ENCODE measurements around the gene FOXN3. TPM values are rescaled to one million over a fixed set of nuclear protein-coding genes. Genes with fewer than 3 reads are reported as not detected.

The FOXN3 gene
- total RNA-seq, 2 donors from 2014 or later, result 115 to 119 TPM

DNA sequence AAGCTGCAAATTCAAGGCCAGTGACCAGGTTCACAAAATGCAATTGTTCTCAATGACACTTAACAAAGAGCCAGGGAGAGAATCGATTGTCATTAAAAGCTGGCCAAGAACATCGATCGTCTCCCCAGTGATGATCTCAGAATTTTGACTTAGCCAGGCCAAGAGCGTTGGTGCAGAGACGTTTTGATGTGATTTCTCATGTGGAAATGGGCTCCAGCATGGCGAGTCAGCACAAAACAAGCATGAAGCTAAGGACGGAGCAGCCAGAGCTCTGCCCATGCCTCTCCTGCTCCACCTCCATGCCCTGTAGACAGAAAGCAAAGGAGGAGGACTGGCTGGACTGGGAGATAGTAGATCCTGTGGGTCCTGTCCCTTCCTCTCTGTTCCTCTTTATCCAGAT, 270.8 kb downstream of the FOXN3 start:
- no peak for ATAC-seq
- DNase-seq, result no peak
- intact Hi-C loops (cut with DNase I), result no loop called here

DNA sequence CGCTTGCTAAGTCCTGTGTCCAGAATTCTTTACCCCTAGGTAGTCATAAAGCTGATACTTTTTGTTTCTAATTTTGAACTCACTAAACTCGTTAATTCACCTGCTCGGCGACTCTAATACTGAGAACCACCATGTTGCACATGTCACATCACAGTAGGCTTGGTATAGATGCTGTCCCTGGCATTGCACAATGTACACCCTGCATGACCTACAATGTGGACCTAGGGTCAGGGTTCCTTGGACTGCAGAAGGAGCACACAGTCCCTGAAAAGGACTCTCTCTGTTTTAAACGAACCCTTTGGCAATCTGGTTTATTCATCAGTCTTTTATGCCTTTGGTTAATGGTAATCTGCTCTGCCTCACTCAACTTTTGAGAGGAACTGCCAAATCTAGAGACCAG, 272.4 kb downstream of the FOXN3 start:
- DNase-seq, result no peak
- ATAC-seq, result no peak
- intact Hi-C loops (cut with DNase I), result no loop called here

DNA sequence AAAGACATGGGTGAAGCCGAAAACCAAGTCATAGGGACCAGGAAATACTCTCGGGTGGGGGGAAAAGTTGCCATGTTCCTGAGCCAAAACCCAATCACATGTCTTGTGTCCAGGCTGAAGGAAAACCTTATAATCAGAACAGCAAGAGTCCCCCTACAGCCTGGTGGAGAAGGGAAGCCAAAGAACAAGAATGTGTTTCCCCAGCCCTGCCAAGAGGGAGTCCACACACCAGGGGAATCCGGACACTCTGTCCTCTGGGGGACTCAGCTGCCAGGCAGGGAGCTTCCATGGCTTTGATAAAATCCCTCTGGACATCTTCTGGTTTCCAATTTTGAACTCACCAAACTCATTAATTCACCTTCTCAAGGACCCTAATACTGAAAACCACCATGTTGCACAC, 273.0 kb downstream of the FOXN3 start:
- ATAC-seq (peak; percentile 62 to 77), DNase-seq (no peak)
- intact Hi-C loops (cut with DNase I), result no loop called here

DNA sequence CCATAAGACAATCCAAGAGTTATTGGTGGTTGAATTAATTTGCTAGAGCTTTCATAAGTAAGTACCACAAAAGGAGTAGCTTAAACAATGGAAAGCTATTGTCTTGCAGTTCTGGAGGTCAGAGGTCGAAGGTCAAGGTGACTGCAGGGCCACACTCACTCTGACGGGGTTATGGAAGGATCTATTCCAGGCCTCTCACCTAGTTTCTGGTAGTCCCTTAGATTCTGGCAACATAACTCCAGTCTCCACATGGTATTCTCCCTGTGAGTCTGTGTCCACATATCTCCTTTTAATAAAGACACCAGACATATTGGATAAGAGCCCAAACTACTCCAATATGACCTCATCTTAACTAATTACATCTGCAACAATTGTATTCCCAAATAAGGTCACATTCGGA, 273.4 kb downstream of the FOXN3 start:
- DNase-seq (no peak), ATAC-seq (peak in 1 of 2 donors; percentile 30)
- intact Hi-C loops (cut with DNase I), result no loop called here

DNA sequence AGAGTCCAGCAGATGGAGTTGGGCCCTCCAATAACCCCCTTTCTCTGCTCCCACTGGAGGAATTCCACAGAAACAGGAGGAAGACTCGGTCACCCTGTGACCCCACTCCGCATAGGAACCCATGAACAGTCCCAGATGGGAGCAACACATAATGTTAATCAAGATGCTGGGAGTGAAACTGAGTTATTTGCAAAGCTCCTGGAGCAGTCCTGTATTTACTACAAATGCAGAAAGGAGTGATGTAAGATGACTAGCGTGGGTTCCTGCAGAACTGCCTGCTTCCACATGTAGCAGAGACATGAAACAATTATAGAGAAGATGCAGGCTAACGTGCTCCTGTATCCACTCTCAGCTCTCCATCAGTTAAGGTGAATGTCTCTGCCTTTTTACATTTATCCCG, 274.7 kb downstream of the FOXN3 start:
- DNase-seq (no peak), ATAC-seq (no peak)
- intact Hi-C loops (cut with DNase I), result no loop called here

DNA sequence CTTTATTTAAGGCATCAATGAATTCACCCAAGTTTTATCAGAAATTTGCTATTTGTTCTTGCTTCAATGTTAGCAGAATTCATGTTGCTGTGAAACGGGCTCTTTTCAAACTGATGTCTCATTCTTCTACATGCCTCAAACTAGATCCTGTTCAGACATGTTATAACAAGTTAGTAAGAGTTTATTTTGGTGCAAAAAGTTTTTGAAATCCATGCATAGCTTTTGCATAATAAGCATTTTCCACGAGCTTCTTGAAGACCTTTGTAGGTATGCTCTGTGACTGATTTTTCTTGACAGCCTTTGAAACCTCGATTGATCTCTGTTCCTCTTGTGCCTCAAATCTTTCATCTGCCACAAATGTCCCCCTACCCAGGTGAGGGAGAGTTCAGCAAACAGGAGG, 275.2 kb downstream of the FOXN3 start:
- ATAC-seq (no peak), DNase-seq (no peak)
- intact Hi-C loops (cut with DNase I), result no loop called here

DNA sequence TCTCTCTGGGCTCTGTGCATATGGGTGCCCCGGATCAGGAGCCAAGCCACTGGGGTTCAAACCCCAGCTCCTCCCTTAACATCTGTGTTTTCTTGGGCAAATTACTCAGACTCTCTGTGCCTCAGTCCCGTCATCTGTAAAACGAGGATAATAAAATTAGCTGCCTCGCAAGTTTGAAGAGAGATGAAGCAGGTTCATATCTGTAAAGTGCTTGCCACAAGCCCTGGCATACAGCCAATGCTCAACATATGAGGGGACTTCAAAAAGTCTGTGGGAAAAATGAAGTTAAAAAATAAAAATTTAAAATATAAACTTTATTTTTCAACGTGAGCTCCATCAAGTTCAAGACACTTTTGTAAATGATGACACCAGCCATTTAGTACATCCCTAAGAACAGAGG, 276.7 kb downstream of the FOXN3 start:
- intact Hi-C loops (cut with DNase I), result no loop called here
- ATAC-seq, result no peak

DNA sequence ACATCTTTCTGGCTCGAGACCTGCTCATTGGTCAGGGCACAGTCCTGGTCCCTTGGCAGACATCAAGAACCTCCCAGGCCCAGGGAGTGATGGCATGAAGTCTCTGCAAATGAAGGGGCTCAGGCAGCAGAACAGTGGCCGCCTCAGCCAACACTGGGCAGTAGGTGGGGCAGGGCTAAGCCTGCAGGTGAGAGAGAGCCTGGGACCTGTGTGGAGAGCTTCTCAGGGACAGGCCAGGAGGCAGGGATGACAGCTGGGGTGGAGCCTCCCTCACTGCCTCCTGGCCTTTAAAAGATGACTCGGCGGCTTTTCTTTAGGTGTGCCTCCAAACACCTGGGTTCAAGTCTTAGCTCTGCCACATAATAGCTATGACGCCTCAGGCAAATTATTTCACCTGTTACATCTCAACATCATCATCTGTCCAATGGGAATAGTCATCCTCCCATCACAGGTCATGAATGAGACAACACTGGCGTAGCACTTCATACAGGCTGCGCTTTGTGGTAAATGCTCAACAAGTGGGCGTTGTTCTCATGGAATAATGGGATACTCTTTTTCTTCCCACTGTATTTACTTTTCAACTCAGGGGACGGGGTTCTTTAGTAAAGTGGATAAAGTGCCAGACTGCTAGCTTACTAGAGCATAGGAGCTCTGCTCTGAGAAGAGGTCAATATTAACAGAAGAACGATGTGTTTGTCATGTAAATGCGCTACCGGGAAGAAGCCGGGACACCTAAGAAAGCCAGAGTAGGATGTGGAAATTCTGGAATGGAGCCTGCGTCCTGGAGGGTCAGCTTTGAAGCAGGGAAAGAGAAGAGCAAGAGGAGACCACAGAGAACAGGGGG, 277.4 kb downstream of the FOXN3 start:
- intact Hi-C loops (cut with DNase I), result no loop called here
- DNase-seq (no peak), ATAC-seq (no peak)

More for the DNA sequence above, 276.7 kb downstream of the FOXN3 start:
- no peak for DNase-seq

DNA sequence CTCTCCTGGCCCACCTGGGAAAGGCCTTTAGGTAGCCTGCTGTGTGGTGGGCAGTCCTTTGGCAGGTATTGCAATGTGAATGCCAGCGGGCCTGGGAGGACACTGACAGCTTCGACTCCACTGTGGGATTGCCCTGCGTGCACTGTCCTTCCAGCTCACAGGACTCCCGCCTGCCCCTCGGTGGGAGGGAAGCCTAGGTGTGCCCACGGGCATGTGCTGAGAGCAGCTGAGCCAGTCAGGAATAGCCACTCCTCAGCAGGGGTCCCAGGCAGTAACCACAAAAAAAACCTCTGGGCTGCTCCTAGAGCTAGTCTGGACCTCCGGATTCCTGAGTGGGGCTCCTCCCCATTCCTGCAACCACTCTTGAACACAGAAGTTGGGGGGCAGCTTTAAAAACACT, 278.2 kb downstream of the FOXN3 start:
- DNase-seq (no peak), ATAC-seq (no peak)
- intact Hi-C loops (cut with DNase I), result no loop called here

DNA sequence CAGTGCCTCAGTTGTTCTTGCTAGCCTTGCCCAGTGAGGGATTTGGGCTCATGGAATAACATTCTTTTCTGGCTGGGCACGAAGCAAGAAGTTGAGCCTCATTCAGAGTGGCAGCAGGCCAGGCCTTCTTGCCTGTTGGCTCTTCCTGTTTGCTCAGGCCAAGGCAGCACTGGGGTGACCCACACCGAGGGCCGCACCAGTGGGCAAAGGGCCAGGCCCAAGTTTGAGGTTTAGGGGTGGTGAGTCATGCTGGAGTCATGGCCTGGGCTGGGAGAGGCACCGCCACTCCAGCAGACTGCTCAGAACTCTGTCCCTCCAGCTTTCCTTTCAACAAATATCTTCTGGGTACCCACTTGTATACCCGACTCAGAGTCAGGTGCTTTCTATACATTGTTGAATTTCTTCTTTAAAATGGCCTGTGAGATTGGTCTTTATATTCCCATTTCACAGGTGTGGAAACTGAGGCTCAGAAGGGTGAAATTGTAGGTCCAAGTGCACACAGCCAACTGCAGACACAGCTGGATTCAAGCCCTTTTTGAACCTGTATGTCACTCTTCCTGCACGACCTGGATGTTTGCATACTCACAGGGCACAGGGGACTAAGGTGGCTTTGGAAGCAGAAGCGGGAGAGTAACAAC, 279.4 kb downstream of the FOXN3 start:
- peak; percentile 46 for DNase-seq
- ATAC-seq, result peak in 1 of 2 donors; percentile 86
- intact Hi-C loops (cut with DNase I), result no loop called here

DNA sequence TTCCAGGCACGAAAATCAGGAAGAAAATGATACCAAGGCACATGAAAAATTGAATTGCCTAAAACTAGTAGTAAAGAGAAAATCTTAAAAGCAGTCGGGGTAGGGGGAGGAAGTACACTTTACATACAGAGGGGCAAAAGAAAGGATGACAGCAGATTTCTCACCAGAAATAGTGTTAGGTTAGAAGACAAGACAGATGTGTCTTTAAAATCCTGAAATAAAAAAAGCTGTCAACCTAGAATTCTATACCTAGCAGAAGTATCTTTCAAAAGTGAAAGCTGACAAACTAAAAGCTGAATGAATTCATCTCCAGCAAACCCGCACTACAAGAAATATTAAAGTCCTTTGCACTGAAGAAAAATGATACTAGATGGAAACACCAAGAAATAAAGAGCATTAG, 280.4 kb downstream of the FOXN3 start:
- DNase-seq (no peak), ATAC-seq (no peak)
- intact Hi-C loops (cut with DNase I), result no loop called here

DNA sequence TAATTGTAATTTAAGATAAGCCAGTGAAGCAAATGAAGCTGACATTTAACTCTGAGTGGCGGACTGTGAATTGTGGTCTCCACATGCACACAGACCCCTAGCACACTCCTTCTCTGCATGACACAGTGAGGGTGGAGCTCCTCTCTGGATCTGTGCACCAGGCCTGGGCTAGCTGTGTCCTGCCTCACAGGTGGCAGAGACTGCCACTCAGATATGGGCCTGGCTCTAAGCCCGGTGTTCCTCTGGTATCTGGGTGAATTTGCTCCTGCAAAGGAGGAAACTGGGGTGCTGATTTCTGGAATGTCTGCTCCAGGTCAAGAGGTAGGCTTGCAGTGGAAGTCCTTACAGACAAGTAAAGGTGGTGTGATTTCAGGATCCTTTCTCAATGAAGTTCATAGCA, 282.4 kb downstream of the FOXN3 start:
- no peak for DNase-seq
- ATAC-seq, result no peak
- intact Hi-C loops (cut with DNase I), result no loop called here

DNA sequence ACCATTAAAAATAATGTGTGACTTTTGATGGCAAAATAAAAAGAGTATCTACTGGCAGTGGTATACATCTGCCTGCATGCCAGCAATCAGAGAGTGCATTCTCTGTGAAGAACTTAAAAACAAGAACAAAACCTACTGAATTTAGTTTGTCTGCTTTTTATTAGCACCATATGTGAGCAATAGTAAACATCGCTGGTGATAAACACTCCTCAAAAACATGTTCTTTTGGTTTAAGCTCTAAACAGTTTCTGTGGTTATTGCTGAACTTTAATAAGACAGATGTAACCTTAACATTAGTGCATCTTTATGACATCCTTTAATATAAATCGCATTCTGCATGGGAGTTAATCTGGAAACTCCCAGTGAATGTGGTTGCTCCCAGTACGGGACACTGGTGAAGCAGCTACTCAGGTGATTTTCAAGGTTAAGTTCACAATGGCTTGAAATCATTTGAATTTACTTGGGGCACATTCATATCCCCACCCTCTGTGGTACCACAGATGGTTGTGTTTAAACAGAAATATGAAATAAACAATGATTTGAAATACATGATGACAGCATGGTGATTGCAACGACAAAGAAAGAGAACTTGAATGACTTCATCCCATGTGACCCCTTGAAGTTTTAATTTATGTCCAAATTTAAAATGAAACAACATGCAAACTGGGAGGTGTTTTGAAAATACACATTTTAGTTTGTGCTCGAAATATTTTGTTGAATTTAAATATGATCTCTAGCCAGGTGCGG, 285.9 kb downstream of the FOXN3 start:
- DNase-seq (no peak), ATAC-seq (no peak)
- intact Hi-C loops (cut with DNase I), result no loop called here

DNA sequence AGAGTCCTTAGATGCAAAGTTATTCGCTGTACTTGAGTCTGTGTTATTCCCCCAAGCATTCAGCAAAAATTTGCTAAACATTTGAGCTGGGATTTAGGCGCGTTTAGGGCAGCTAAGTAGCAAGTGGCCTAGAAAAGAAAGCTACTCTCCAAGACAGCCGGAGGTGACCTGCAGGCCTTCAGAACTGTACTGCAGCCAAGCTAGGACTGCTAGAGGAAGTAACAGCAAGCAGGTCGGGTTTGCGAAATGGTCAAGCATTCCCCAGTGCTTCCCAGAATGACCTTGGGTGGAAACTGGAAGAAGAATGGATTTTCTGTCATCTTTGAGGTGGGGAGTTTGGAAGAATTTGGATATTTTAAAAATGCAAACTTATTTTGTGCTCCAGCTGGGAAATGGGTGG, 287.5 kb downstream of the FOXN3 start:
- ATAC-seq (no peak), DNase-seq (no peak)
- intact Hi-C loops (cut with DNase I), result no loop called here

DNA sequence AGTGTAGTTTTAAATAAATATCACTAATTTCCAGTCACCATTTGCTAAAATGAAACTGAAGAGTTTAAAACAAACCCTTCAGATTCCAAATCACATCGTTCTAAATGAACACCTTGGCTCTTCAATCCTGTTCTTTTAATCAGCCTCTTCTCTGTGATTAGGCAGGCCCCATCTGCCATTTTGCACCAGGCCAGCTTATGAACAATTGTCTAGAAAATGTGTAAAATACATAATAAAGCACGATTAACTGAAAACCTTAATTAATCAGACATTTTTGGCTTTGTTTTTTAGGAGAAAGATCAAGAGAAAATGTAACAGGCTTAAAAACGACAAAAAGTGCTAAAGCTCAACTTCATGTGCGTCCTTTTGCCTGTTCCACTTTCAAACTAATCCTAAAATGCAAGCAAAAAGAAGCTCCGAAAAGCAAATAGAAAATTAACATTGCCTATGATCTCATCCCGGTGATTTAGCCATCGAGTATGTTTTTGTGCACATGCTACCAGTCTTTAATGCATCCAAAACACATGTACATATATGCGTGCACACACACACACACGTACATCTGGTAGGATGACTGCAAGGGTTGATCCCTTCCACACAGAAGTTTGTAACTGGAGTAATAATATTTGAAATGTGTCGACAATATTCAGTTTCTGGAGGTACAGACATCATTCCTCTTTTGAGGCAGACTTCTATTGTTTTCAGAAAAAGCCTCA, 288.6 kb downstream of the FOXN3 start:
- no peak for ATAC-seq
- no peak for DNase-seq
- intact Hi-C loops (cut with DNase I), result no loop called here

DNA sequence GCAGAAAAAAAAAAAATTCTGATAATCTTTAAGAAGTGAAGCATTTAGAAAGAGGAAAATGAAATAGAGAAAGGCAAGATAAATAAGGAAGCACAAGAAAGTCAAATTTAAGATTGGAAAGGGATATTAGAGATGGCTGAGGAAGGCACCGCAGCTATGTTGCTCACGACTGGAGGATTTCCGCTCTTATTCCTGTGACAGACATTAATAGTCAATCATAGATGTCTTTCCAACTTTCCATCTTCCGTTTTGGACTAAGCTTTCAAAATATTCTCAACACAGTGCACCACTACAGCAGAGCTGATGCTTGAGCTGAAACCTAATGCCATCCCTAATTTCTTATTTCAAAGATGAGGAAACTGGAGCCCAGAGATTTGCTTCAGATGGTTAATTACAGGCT, 290.6 kb downstream of the FOXN3 start:
- no peak for ATAC-seq

DNA sequence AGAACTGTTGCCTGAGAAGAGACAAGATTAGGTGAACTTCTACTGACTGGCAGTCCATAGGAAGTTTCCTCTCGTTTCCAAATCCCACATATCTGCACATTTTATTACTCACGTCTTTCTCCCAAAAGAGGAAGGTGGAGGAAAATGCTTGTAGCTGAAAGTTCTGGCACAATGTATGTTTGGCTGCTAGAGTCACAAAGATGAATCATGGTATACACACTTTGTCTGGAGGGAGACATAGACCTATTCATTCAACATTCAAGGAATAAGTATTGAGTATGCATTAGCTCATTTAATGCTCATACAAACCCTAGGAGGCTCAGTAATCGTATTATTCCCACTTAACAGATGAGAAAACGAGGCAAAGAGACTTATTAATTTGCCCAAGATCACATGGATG, 291.8 kb downstream of the FOXN3 start:
- intact Hi-C loops (cut with DNase I), result no loop called here
- DNase-seq, result no peak
- ATAC-seq, result no peak

More for the DNA sequence above, 290.6 kb downstream of the FOXN3 start:
- no peak for DNase-seq
- intact Hi-C loops (cut with DNase I), result no loop called here

DNA sequence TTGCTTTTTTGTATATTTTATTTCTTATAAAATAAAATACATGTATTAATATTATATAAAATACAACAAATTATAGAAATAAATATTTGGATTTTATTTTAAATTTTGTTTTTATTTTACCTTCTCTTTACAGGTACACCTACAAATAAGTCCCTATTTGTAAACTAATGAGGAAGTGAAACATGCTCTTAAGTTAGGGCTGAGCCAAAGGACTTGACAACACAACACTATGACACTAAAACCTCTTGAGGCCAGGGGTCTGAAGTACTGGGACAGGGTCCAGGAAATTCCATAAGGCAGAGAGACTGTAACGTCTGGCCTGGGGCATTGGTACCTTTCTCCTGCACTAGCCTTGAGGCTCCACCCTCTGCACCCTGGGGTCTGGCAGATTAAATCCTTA, 293.2 kb downstream of the FOXN3 start:
- ATAC-seq, result no peak

DNA sequence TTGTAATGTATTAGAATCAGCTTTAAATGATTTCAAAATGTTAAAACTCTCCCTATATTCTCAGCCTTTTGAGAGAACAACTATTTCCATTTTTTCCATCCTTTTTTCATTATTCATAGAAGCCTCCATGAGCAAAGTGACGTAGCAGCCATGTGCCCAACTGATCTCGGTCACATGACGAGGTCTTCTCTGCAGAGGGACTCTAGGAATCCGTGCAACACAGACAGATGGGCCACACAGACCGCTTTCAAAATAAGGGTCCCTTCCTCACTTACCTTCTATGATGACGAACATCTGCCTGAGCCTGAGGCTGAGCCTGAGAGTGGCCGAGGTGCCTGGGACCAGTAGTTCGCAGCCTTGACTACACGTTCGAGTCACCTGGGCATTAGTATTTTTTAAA, 293.8 kb downstream of the FOXN3 start:
- DNase-seq (no peak), ATAC-seq (no peak)
- intact Hi-C loops (cut with DNase I), result no loop called here

More for the DNA sequence above, 293.2 kb downstream of the FOXN3 start:
- DNase-seq, result no peak
- intact Hi-C loops (cut with DNase I), result no loop called here
